Measurements from ENCODE around the gene CYP4A22.
"Not testable (repeated sequence)": the region's sequence is repeated elsewhere in the genome, so short reads cannot be mapped to it uniquely, and the experiment has no call there.

The CYP4A22 gene

GRCh38 chr1:47157957-47158356 is 20.7 kb downstream of the CYP4A22 start:
- DNase-seq (ENCODE audit: low read depth), result not testable (repeated sequence)

GRCh38 chr1:47160716-47161115 is 23.5 kb downstream of the CYP4A22 start:
- DNase-seq (ENCODE audit: low read depth), result no peak

- DNase-seq (ENCODE audit: low read depth), result no peak
These were observed 24.2 kb downstream of the CYP4A22 start for GRCh38 chr1:47161298-47162040.

GRCh38 chr1:47164552-47164951 is 27.3 kb downstream of the CYP4A22 start:
- DNase-seq (ENCODE audit: low read depth), result no peak

- no peak for DNase-seq (ENCODE audit: low read depth)
These were observed 35.5 kb downstream of the CYP4A22 start for GRCh38 chr1:47172782-47173181.

- no peak for DNase-seq (ENCODE audit: low read depth)
These were observed 37.4 kb downstream of the CYP4A22 start for GRCh38 chr1:47174656-47175020.

GRCh38 chr1:47175227-47175934 is 38.1 kb downstream of the CYP4A22 start:
- peak; percentile 64 for DNase-seq (ENCODE audit: low read depth)

GRCh38 chr1:47178020-47178419 is 40.8 kb downstream of the CYP4A22 start:
- no peak for DNase-seq (ENCODE audit: low read depth)

- no peak for DNase-seq (ENCODE audit: low read depth)
These were observed 41.4 kb downstream of the CYP4A22 start for GRCh38 chr1:47178654-47179016.

GRCh38 chr1:47179017-47179987 is 42.1 kb downstream of the CYP4A22 start:
- peak; percentile 95 for DNase-seq (ENCODE audit: low read depth)

- DNase-seq (ENCODE audit: low read depth), result no peak
These were observed 42.8 kb downstream of the CYP4A22 start for GRCh38 chr1:47179988-47180563.

- DNase-seq (ENCODE audit: low read depth), result peak; percentile 45
These were observed 43.4 kb downstream of the CYP4A22 start for GRCh38 chr1:47180603-47181094.

- no peak for DNase-seq (ENCODE audit: low read depth)
These were observed 44.1 kb downstream of the CYP4A22 start for GRCh38 chr1:47181095-47181954.

- DNase-seq (ENCODE audit: low read depth), result peak; percentile 59
These were observed 44.9 kb downstream of the CYP4A22 start for GRCh38 chr1:47181955-47182675.

GRCh38 chr1:47182676-47183235 is 45.5 kb downstream of the CYP4A22 start:
- no peak for DNase-seq (ENCODE audit: low read depth)

GRCh38 chr1:47183308-47184089 is 46.3 kb downstream of the CYP4A22 start:
- DNase-seq (ENCODE audit: low read depth), result no peak

- peak; percentile 10 for DNase-seq (ENCODE audit: low read depth)
These were observed 47.0 kb downstream of the CYP4A22 start for GRCh38 chr1:47184090-47184821.

Data from EH (cell line).